KMS-11 (cell line): Measurements from ENCODE around the gene CYP26B1.
"Not testable (repeated sequence)": the region's sequence is repeated elsewhere in the genome, so short reads cannot be mapped to it uniquely, and the experiment has no call there.

Experiments
- H2AFZ ChIP-seq: fragments of 200-600 bp; sonication (generic); 2 replicates; pipeline ENCODE4 v1.6.1; 2016; ENCODE audit warnings: antibody characterized with exemption, mixed run types, low read depth
- H3K27ac ChIP-seq: fragments of 200-600 bp; sonication (generic); 2 replicates; pipeline ENCODE4 v1.6.1; 2016; ENCODE audit warnings: mild to moderate bottlenecking, mixed run types
- H3K27me3 ChIP-seq: fragments of 200-600 bp; sonication (generic); 2 replicates; pipeline ENCODE4 v1.6.1; 2017; ENCODE audit warnings: mild to moderate bottlenecking, low read depth, mixed run types, moderate library complexity; ENCODE audit not compliant: insufficient read depth
- H3K36me3 ChIP-seq: fragments of 200-600 bp; sonication (generic); 2 replicates; pipeline ENCODE4 v1.6.1; 2017; ENCODE audit warnings: mild to moderate bottlenecking, mixed run types; ENCODE audit not compliant: insufficient read depth
- H3K4me1 ChIP-seq: fragments of 200-600 bp; sonication (generic); 2 replicates; pipeline ENCODE4 v1.6.1; 2016; ENCODE audit warnings: mild to moderate bottlenecking, low read depth, mixed run types; ENCODE audit not compliant: poor library complexity, severe bottlenecking
- H3K4me2 ChIP-seq: fragments of 200-600 bp; sonication (generic); 2 replicates; pipeline ENCODE4 v1.7.0; 2016; ENCODE audit warnings: mild to moderate bottlenecking, mixed run types
- H3K4me3 ChIP-seq: fragments of 200-600 bp; sonication (generic); IDR thresholded peaks from 2 replicates; pipeline ENCODE4 v1.6.1; 2017; ENCODE audit warnings: low read depth, low read length, mixed read lengths; ENCODE audit not compliant: insufficient read depth
- H3K79me2 ChIP-seq: fragments of 200-600 bp; sonication (generic); 2 replicates; pipeline ENCODE4 v1.6.1; 2016; ENCODE audit warnings: low read depth, mixed run types; ENCODE audit not compliant: insufficient read depth
- H3K9ac ChIP-seq: fragments of 200-600 bp; sonication (generic); 2 replicates; pipeline ENCODE4 v1.6.1; 2016; ENCODE audit warnings: mild to moderate bottlenecking, mixed run types
- H4K20me1 ChIP-seq: fragments of 200-600 bp; sonication (generic); 2 replicates; pipeline ENCODE4 v1.6.1; 2016; ENCODE audit warnings: mild to moderate bottlenecking, mixed run types; ENCODE audit not compliant: insufficient read depth
- TF ChIP-seq, protein P1 (sequence below): fragments of 200-600 bp; sonication (generic); conservative IDR thresholded peaks from 2 replicates; pipeline ENCODE4 v1.6.1; 2017; ENCODE audit warnings: low read depth, mild to moderate bottlenecking, antibody characterized with exemption, low read length, moderate library complexity, mixed read lengths

The CYP26B1 gene

GRCh38 chr2:72090271-72090720 is 57.4 kb downstream of the CYP26B1 start:
- no peak overlapping the region for H3K4me2 ChIP-seq
- no peak overlapping the region for H2AFZ ChIP-seq
- TF ChIP-seq, protein P1, sequence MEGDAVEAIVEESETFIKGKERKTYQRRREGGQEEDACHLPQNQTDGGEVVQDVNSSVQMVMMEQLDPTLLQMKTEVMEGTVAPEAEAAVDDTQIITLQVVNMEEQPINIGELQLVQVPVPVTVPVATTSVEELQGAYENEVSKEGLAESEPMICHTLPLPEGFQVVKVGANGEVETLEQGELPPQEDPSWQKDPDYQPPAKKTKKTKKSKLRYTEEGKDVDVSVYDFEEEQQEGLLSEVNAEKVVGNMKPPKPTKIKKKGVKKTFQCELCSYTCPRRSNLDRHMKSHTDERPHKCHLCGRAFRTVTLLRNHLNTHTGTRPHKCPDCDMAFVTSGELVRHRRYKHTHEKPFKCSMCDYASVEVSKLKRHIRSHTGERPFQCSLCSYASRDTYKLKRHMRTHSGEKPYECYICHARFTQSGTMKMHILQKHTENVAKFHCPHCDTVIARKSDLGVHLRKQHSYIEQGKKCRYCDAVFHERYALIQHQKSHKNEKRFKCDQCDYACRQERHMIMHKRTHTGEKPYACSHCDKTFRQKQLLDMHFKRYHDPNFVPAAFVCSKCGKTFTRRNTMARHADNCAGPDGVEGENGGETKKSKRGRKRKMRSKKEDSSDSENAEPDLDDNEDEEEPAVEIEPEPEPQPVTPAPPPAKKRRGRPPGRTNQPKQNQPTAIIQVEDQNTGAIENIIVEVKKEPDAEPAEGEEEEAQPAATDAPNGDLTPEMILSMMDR: no peak
- no peaks in the 10 kb centered on the region for H3K79me2 ChIP-seq
- no peaks in the 10 kb centered on the region for H3K36me3 ChIP-seq
- no peaks in the 10 kb centered on the region for H4K20me1 ChIP-seq
- H3K27ac ChIP-seq: no peak overlapping the region
- no peak overlapping the region for H3K9ac ChIP-seq
- no peaks in the 10 kb centered on the region for H3K4me1 ChIP-seq
- no peak overlapping the region for H3K4me3 ChIP-seq
- no peaks in the 10 kb centered on the region for H3K27me3 ChIP-seq

GRCh38 chr2:72089537-72089936 is 58.1 kb downstream of the CYP26B1 start:
- H3K9ac ChIP-seq: no peak overlapping the region
- H3K36me3 ChIP-seq: no peaks in the 10 kb centered on the region
- TF ChIP-seq, protein P1: no peak
- H3K27me3 ChIP-seq: no peaks in the 10 kb centered on the region
- no peaks in the 10 kb centered on the region for H3K79me2 ChIP-seq
- no peak overlapping the region for H2AFZ ChIP-seq
- no peak overlapping the region for H3K27ac ChIP-seq
- H4K20me1 ChIP-seq: no peaks in the 10 kb centered on the region
- no peak overlapping the region for H3K4me3 ChIP-seq
- no peak overlapping the region for H3K4me2 ChIP-seq
- no peaks in the 10 kb centered on the region for H3K4me1 ChIP-seq

- H3K36me3 ChIP-seq: no peaks in the 10 kb centered on the region
- no peak overlapping the region for H3K4me3 ChIP-seq
- H3K4me1 ChIP-seq: no peaks in the 10 kb centered on the region
- no peaks in the 10 kb centered on the region for H3K27me3 ChIP-seq
- H2AFZ ChIP-seq: no peak overlapping the region
- no peak overlapping the region for H3K4me2 ChIP-seq
- H3K27ac ChIP-seq: no peak overlapping the region
- H4K20me1 ChIP-seq: no peaks in the 10 kb centered on the region
- no peak overlapping the region for H3K9ac ChIP-seq
- TF ChIP-seq, protein P1: no peak
- H3K79me2 ChIP-seq: no peaks in the 10 kb centered on the region
Measured at GRCh38 chr2:72089028-72089427, 58.6 kb downstream of the CYP26B1 start.

GRCh38 chr2:72086871-72087633 is 60.6 kb downstream of the CYP26B1 start:
- H4K20me1 ChIP-seq, H3K27me3 ChIP-seq, H3K9ac ChIP-seq, H2AFZ ChIP-seq, H3K79me2 ChIP-seq, H3K4me1 ChIP-seq, H3K36me3 ChIP-seq, H3K4me3 ChIP-seq, H3K4me2 ChIP-seq, H3K27ac ChIP-seq: not testable (repeated sequence)

DNA sequence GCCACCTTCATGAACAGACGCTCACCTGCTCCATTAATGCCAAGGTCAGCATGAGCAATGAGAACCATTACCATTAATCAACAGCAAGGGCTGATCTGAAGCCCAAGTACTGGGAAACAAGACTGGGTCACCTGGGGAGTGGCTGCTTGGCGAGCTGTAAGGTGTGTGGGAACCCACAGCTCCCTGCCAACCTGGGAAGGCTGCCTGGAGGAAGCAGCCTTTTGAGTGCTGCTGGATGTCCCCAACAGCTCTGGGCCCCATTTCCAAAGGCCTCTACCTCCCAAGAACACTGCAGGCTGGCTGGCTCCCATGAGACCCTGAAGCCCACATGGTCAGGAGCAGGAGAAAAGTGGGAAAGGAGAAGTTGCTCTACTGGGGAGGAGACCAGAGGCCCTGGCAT is 62.1 kb downstream of the CYP26B1 start:
- Histone ChIP-seq H4K20me1 (no peaks in the 10 kb centered on the region), H3K27ac (no peak overlapping the region)

More for the DNA sequence above, 62.1 kb downstream of the CYP26B1 start:
- Histone ChIP-seq H3K4me3 (no peak overlapping the region), H3K9ac (no peak overlapping the region), H3K36me3 (no peaks in the 10 kb centered on the region), H3K4me1 (no peaks in the 10 kb centered on the region), H3K79me2 (no peaks in the 10 kb centered on the region), H2AFZ (no peak overlapping the region), H3K4me2 (no peak overlapping the region), H3K27me3 (no peaks in the 10 kb centered on the region)
- TF ChIP-seq, protein P1: no peak
